Muscle of back (tissue), 11 donors: ENCODE results near the gene TEX22. TPM values are rescaled to one million over a fixed set of nuclear protein-coding genes. Genes with fewer than 3 reads are reported as not detected.

Source experiments
- DNase-seq, 3 donors: peaks; one replicate each; pipeline versions ENCODE4 v3.0.0 to v3.0.0-alpha.2; 2013
- polyA plus RNA-seq, 10 donors: library from polyadenylated mRNA; unstranded; fragments of 120-200 nt; gene quantifications; one replicate each; pipeline ENCODE4 v1.2.1, GENCODE V29; 2013; ENCODE audit not compliant: insufficient read length in 10 of 10

The TEX22 gene
- polyA plus RNA-seq, 10 donors: 0.24 to 3.2 (median 1.1) TPM

- no peak for DNase-seq
Observed at GRCh38 chr14:105455766-105456660, 57.7 kb downstream of the TEX22 start.

GRCh38 chr14:105456736-105457617 is 58.6 kb downstream of the TEX22 start:
- no peak for DNase-seq

- no peak for DNase-seq
Observed at GRCh38 chr14:105458010-105458409, 59.7 kb downstream of the TEX22 start.

GRCh38 chr14:105458571-105458970 is 60.2 kb downstream of the TEX22 start:
- DNase-seq: no peak

- no peak for DNase-seq
Observed at GRCh38 chr14:105460116-105460515, 61.8 kb downstream of the TEX22 start.

GRCh38 chr14:105460616-105461015 is 62.3 kb downstream of the TEX22 start:
- DNase-seq: no peak

- no peak for DNase-seq
Observed at GRCh38 chr14:105461903-105462302, 63.6 kb downstream of the TEX22 start.

Other genes with a start within 250 kb of the TEX22 start
- gene JAG2, start 229.8 kb upstream of the TEX22 start, polyA plus RNA-seq: 10 to 100 TPM; 21.8 to 51.2 (median 35.0) TPM
- 10 to 100 TPM in 8 of 10 donors, 1 to 10 TPM in 2; 7.3 to 19.6 (median 13.8) TPM for gene NUDT14, start 217.2 kb upstream of the TEX22 start, polyA plus RNA-seq
- gene BTBD6, start 150.0 kb upstream of the TEX22 start, polyA plus RNA-seq: 10 to 100 TPM; 29.6 to 45.7 (median 37.9) TPM
- 10 to 100 TPM; 17.7 to 28.4 (median 24.8) TPM for gene BRF1, start 97.5 kb upstream of the TEX22 start, polyA plus RNA-seq
- gene PACS2, start 83.8 kb upstream of the TEX22 start, polyA plus RNA-seq: 100 to 1,000 TPM in 1 of 10 donors, 10 to 100 TPM in 9; 68.7 to 112 (median 87.4) TPM
- gene MTA1, start 21.3 kb downstream of the TEX22 start, polyA plus RNA-seq: 10 to 100 TPM; 53.6 to 88.0 (median 77.0) TPM
- 100 to 1,000 TPM; 168 to 264 (median 195) TPM for gene CRIP2, start 76.3 kb downstream of the TEX22 start, polyA plus RNA-seq
- gene CRIP1, start 88.3 kb downstream of the TEX22 start, polyA plus RNA-seq: 10 to 100 TPM; 27.5 to 85.2 (median 44.3) TPM
- 1 to 10 TPM; 3.4 to 8.7 (median 5.9) TPM for gene TEDC1, start 92.7 kb downstream of the TEX22 start, polyA plus RNA-seq
- 1 to 10 TPM; 1.0 to 3.7 (median 2.1) TPM for gene TMEM121, start 128.0 kb downstream of the TEX22 start, polyA plus RNA-seq